HEK293 (cell line): Measurements from ENCODE around the gene IL34.

Experiments
- GLI4 ChIP-seq: fragments of 450-650 bp; formaldehyde crosslinking; IDR thresholded peaks from 2 replicates; pipeline ENCODE4 v1.5.1; 2016; ENCODE audit warnings: missing biosample characterization, missing genetic modification characterization
- SETDB1 ChIP-seq: IDR thresholded peaks from one replicate; pipeline ENCODE4 v1.6.1; 2017; ENCODE audit warnings: mild to moderate bottlenecking, low read length, moderate library complexity, mixed read lengths; ENCODE audit not compliant: insufficient read length
- YY1 ChIP-seq: fragments of 450-650 bp; formaldehyde crosslinking; IDR thresholded peaks from 2 replicates; pipeline ENCODE4 v1.5.1; 2018; ENCODE audit warnings: missing biosample characterization, missing genetic modification characterization
- ZBTB20 ChIP-seq: fragments of 450-650 bp; formaldehyde crosslinking; IDR thresholded peaks from 2 replicates; pipeline ENCODE4 v1.5.1; 2016; ENCODE audit warnings: missing biosample characterization, missing genetic modification characterization
- ZNF10 ChIP-seq: fragments of 450-650 bp; formaldehyde crosslinking; IDR thresholded peaks from 2 replicates; pipeline ENCODE4 v1.5.1; 2017; ENCODE audit warnings: missing biosample characterization, missing genetic modification characterization
- ZNF138 ChIP-seq: fragments of 450-650 bp; formaldehyde crosslinking; IDR thresholded peaks from 2 replicates; pipeline ENCODE4 v1.5.1; 2016; ENCODE audit warnings: missing biosample characterization, missing genetic modification characterization, borderline replicate concordance
- ZNF501 ChIP-seq: fragments of 450-650 bp; formaldehyde crosslinking; IDR thresholded peaks from 2 replicates; pipeline ENCODE4 v1.5.1; 2016; ENCODE audit warnings: missing biosample characterization, missing genetic modification characterization
- ZNF629 ChIP-seq: fragments of 450-650 bp; formaldehyde crosslinking; IDR thresholded peaks from 2 replicates; pipeline ENCODE4 v1.5.1; 2017; ENCODE audit warnings: missing biosample characterization, missing genetic modification characterization
- ZNF843 ChIP-seq: fragments of 450-650 bp; formaldehyde crosslinking; IDR thresholded peaks from 2 replicates; pipeline ENCODE4 v1.5.1; 2016; ENCODE audit warnings: missing biosample characterization, missing genetic modification characterization
- TF ChIP-seq, protein P1 (sequence below): fragments of 450-650 bp; formaldehyde crosslinking; IDR thresholded peaks from 2 replicates; pipeline ENCODE4 v1.5.1; 2016; ENCODE audit warnings: missing biosample characterization, missing genetic modification characterization
- TF ChIP-seq, protein P2 (sequence below): fragments of 450-650 bp; formaldehyde crosslinking; IDR thresholded peaks from 2 replicates; pipeline ENCODE4 v1.5.1; 2016; ENCODE audit warnings: missing biosample characterization, missing genetic modification characterization
- TF ChIP-seq, protein P3 (sequence below): fragments of 450-650 bp; IDR thresholded peaks from 2 replicates; pipeline ENCODE4 v1.5.1; 2018; ENCODE audit warnings: missing biosample characterization, missing genetic modification characterization
- TF ChIP-seq, protein P4 (sequence below): fragments of 450-650 bp; formaldehyde crosslinking; IDR thresholded peaks from 2 replicates; pipeline ENCODE4 v1.5.1; 2016; ENCODE audit warnings: missing biosample characterization, missing genetic modification characterization
- TF ChIP-seq, protein P5 (sequence below): fragments of 450-650 bp; formaldehyde crosslinking; IDR thresholded peaks from 2 replicates; pipeline ENCODE4 v1.5.1; 2017; ENCODE audit warnings: missing biosample characterization, missing genetic modification characterization

DNA sequence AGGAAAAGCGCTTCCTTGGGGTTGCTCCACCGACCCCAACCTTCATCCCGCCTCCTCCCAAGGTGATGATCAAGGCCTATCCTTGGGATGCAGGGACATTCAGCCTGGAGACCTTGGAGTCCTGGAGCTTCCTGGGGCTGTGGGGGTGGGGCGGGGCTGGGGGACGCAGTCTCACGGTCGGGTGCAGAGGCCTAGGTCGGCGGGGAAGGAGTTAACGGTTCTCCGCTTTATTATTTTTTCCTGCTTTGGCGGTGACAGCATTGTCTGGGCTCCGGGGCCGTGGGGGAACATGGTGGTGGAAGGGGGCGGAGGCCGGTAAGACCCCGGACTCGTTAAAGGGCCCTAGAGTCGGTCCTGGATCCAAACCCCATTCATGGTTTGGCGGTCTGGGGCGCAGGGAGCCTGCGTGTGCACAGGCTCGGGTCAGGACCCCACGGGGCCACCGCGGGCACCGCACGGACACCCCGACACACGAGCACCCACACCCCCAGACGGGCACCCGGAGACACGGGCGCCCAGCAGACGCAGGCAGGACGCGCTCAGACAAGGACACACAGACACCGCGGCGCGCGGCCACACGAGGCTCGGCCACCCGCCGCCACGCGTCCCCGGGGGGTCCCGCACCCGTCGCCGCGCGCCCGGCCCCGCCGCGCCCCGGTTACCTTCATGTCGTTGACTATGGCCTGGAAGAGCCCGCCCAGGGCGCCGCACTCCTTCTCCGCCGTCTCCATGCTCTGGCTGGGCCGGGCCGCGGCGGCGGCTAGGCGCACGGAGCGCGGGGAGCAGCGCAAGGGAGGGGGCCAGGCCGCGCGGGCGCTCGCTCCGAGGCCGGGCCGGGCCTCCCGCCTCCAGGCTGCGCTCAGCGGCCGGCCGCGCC is 38.9 kb downstream of the IL34 start:
- TF ChIP-seq ZNF629 (tag by site-specific recombination) (no peak), ZBTB20 (tag by site-specific recombination) (peak; percentile 36; the same call in 1 of the 2 replicates), SETDB1 (no peak), ZNF10 (tag by site-specific recombination) (no peak), YY1 (tag by site-specific recombination) (no peak), GLI4 (tag by site-specific recombination) (no peak), ZNF138 (tag by site-specific recombination) (no peak), ZNF843 (tag by site-specific recombination) (no peak), ZNF501 (no peak)
- TF ChIP-seq, protein P1, sequence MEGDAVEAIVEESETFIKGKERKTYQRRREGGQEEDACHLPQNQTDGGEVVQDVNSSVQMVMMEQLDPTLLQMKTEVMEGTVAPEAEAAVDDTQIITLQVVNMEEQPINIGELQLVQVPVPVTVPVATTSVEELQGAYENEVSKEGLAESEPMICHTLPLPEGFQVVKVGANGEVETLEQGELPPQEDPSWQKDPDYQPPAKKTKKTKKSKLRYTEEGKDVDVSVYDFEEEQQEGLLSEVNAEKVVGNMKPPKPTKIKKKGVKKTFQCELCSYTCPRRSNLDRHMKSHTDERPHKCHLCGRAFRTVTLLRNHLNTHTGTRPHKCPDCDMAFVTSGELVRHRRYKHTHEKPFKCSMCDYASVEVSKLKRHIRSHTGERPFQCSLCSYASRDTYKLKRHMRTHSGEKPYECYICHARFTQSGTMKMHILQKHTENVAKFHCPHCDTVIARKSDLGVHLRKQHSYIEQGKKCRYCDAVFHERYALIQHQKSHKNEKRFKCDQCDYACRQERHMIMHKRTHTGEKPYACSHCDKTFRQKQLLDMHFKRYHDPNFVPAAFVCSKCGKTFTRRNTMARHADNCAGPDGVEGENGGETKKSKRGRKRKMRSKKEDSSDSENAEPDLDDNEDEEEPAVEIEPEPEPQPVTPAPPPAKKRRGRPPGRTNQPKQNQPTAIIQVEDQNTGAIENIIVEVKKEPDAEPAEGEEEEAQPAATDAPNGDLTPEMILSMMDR: no peak
- TF ChIP-seq, protein P2, sequence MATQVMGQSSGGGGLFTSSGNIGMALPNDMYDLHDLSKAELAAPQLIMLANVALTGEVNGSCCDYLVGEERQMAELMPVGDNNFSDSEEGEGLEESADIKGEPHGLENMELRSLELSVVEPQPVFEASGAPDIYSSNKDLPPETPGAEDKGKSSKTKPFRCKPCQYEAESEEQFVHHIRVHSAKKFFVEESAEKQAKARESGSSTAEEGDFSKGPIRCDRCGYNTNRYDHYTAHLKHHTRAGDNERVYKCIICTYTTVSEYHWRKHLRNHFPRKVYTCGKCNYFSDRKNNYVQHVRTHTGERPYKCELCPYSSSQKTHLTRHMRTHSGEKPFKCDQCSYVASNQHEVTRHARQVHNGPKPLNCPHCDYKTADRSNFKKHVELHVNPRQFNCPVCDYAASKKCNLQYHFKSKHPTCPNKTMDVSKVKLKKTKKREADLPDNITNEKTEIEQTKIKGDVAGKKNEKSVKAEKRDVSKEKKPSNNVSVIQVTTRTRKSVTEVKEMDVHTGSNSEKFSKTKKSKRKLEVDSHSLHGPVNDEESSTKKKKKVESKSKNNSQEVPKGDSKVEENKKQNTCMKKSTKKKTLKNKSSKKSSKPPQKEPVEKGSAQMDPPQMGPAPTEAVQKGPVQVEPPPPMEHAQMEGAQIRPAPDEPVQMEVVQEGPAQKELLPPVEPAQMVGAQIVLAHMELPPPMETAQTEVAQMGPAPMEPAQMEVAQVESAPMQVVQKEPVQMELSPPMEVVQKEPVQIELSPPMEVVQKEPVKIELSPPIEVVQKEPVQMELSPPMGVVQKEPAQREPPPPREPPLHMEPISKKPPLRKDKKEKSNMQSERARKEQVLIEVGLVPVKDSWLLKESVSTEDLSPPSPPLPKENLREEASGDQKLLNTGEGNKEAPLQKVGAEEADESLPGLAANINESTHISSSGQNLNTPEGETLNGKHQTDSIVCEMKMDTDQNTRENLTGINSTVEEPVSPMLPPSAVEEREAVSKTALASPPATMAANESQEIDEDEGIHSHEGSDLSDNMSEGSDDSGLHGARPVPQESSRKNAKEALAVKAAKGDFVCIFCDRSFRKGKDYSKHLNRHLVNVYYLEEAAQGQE (tag by site-specific recombination): no peak
- TF ChIP-seq, protein P3, sequence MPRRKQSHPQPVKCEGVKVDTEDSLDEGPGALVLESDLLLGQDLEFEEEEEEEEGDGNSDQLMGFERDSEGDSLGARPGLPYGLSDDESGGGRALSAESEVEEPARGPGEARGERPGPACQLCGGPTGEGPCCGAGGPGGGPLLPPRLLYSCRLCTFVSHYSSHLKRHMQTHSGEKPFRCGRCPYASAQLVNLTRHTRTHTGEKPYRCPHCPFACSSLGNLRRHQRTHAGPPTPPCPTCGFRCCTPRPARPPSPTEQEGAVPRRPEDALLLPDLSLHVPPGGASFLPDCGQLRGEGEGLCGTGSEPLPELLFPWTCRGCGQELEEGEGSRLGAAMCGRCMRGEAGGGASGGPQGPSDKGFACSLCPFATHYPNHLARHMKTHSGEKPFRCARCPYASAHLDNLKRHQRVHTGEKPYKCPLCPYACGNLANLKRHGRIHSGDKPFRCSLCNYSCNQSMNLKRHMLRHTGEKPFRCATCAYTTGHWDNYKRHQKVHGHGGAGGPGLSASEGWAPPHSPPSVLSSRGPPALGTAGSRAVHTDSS: no peak
- TF ChIP-seq, protein P4, sequence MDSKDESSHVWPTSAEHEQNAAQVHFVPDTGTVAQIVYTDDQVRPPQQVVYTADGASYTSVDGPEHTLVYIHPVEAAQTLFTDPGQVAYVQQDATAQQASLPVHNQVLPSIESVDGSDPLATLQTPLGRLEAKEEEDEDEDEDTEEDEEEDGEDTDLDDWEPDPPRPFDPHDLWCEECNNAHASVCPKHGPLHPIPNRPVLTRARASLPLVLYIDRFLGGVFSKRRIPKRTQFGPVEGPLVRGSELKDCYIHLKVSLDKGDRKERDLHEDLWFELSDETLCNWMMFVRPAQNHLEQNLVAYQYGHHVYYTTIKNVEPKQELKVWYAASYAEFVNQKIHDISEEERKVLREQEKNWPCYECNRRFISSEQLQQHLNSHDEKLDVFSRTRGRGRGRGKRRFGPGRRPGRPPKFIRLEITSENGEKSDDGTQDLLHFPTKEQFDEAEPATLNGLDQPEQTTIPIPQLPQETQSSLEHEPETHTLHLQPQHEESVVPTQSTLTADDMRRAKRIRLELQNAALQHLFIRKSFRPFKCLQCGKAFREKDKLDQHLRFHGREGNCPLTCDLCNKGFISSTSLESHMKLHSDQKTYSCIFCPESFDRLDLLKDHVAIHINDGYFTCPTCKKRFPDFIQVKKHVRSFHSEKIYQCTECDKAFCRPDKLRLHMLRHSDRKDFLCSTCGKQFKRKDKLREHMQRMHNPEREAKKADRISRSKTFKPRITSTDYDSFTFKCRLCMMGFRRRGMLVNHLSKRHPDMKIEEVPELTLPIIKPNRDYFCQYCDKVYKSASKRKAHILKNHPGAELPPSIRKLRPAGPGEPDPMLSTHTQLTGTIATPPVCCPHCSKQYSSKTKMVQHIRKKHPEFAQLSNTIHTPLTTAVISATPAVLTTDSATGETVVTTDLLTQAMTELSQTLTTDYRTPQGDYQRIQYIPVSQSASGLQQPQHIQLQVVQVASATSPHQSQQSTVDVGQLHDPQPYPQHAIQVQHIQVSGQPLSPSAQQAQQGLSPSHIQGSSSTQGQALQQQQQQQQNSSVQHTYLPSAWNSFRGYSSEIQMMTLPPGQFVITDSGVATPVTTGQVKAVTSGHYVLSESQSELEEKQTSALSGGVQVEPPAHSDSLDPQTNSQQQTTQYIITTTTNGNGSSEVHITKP (tag by site-specific recombination): no peak
- TF ChIP-seq, protein P5, sequence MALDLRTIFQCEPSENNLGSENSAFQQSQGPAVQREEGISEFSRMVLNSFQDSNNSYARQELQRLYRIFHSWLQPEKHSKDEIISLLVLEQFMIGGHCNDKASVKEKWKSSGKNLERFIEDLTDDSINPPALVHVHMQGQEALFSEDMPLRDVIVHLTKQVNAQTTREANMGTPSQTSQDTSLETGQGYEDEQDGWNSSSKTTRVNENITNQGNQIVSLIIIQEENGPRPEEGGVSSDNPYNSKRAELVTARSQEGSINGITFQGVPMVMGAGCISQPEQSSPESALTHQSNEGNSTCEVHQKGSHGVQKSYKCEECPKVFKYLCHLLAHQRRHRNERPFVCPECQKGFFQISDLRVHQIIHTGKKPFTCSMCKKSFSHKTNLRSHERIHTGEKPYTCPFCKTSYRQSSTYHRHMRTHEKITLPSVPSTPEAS: no peak
